NCI-H345 treated with DMSO at 0.1 percent for 48 hours (cell line): Measurements from ENCODE around the gene LOXL1.
"Not testable (repeated sequence)": the region's sequence is repeated elsewhere in the genome, so short reads cannot be mapped to it uniquely, and the experiment has no call there.

Experiments
- DNase-seq: peaks from one replicate; lab custom pipeline; 2025; ENCODE audit not compliant: unreplicated experiment; lab: John Stamatoyannopoulos, UW

Gene LOXL1

GRCh38 chr15:73973683-73974200, 47.5 kb downstream of the LOXL1 start:
- not testable (repeated sequence) for DNase-seq

GRCh38 chr15:73975440-73976125, 49.3 kb downstream of the LOXL1 start:
- not testable (repeated sequence) for DNase-seq

- DNase-seq = no peak
Measured at GRCh38 chr15:73978896-73979295, 52.6 kb downstream of the LOXL1 start.

GRCh38 chr15:73979636-73980035, 53.4 kb downstream of the LOXL1 start:
- DNase-seq = no peak

- DNase-seq = no peak
Measured at GRCh38 chr15:73981761-73982221, 55.5 kb downstream of the LOXL1 start.

- no peak for DNase-seq
Measured at GRCh38 chr15:73982222-73982962, 56.1 kb downstream of the LOXL1 start.

- no peak for DNase-seq
Measured at GRCh38 chr15:73983211-73983727, 57.0 kb downstream of the LOXL1 start.

- DNase-seq = no peak
Measured at GRCh38 chr15:73983773-73984172, 57.5 kb downstream of the LOXL1 start.

GRCh38 chr15:73984208-73984979, 58.1 kb downstream of the LOXL1 start:
- DNase-seq = no peak

- no peak for DNase-seq
Measured at GRCh38 chr15:73985101-73985873, 59.0 kb downstream of the LOXL1 start.

- DNase-seq = no peak
Measured at GRCh38 chr15:73986055-73986775, 60.0 kb downstream of the LOXL1 start.

GRCh38 chr15:73986776-73987056, 60.5 kb downstream of the LOXL1 start:
- DNase-seq = no peak

GRCh38 chr15:73987250-73987649, 61.0 kb downstream of the LOXL1 start:
- no peak for DNase-seq

GRCh38 chr15:73987681-73988444, 61.6 kb downstream of the LOXL1 start:
- no peak for DNase-seq

GRCh38 chr15:73988445-73988969, 62.2 kb downstream of the LOXL1 start:
- DNase-seq = no peak

GRCh38 chr15:73989001-73989798, 62.9 kb downstream of the LOXL1 start:
- no peak for DNase-seq

GRCh38 chr15:73990250-73991005, 64.2 kb downstream of the LOXL1 start:
- DNase-seq = no peak

GRCh38 chr15:73991260-73991659, 65.0 kb downstream of the LOXL1 start:
- DNase-seq = no peak
